ENCODE data around the gene C8G. TPM values are rescaled to one million over a fixed set of nuclear protein-coding genes. Genes with fewer than 3 reads are reported as not detected.
A peak's percentile ranks its signal among the peaks of the same experiment; 100 is the strongest.

The C8G gene
- total RNA-seq, 6 donors from 2014 or later: 1.8 to 4.4 (median 2.1) TPM; not detected in 3

DNA sequence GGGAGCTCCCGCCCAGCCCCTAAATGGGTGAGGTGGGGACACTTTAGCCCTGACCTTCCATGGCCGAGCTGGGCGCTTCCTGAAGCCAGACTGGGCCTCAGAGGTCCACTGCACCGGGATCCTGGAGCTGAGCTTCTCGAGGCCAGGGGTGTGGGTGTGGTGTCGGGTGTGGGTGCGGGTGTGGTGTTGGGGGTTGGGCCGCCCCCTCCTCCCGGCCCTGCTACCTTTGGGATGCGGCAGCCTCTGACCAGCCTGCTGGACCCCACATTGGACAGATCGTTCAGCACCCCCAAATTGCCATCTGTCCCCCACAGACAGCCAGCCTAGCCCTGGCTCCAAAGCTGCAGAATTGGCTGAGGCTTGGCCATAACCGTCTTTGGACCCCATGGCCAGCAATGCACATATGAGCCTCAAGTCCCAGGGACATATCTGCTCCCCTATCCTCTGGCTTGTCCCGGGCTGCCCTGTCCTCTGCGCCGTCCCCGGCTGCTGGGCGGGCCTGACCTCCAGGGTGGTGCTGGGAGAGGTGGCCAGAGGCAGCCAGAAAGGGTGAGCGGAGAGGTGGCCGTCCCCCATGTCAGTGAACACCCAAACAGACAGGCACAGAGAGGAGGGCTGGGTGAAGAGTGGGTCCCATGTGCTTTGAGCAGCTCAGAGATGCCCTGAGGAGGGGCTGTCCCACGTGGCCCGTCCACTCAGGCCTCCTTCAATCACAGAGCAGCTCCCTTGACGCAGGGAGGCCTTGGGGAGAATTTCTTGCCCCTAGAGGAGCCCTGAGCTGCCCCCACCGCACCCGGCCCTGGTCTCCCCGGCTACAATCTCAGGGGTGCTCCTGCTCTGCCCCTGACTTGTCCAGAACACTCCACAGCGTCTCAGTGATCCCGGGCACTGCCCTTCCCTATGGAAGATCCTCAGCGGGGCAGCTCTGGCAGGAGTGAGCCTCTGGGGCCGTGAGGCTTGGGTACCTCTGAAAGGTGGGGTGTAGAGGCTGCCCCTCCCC is 28.9 kb downstream of the C8G start:
- Histone ChIP-seq H3K9me3 (no peaks in the 10 kb centered on the region), H3K36me3 (no peaks in the 10 kb centered on the region), H3K27me3 (no peaks in the 10 kb centered on the region), H3K27ac (peak overlapping the region; percentile 35 to 85 (median 60)), H3K4me1 (peaks cover 33 to 53% (median 40%) of the 10 kb centered on the region in 4 donors), H3K4me3 (no peak overlapping the region)
- 91 to 94% methylated on average over 11 to 26 of the region's 29 CpGs for WGBS, 2 donors
- DNase-seq: peak in 1 of 2 donors; percentile 79
- no peak for TF ChIP-seq EP300 (IDR thresholded peaks at IDR 0.05)
- TF ChIP-seq, protein P1, sequence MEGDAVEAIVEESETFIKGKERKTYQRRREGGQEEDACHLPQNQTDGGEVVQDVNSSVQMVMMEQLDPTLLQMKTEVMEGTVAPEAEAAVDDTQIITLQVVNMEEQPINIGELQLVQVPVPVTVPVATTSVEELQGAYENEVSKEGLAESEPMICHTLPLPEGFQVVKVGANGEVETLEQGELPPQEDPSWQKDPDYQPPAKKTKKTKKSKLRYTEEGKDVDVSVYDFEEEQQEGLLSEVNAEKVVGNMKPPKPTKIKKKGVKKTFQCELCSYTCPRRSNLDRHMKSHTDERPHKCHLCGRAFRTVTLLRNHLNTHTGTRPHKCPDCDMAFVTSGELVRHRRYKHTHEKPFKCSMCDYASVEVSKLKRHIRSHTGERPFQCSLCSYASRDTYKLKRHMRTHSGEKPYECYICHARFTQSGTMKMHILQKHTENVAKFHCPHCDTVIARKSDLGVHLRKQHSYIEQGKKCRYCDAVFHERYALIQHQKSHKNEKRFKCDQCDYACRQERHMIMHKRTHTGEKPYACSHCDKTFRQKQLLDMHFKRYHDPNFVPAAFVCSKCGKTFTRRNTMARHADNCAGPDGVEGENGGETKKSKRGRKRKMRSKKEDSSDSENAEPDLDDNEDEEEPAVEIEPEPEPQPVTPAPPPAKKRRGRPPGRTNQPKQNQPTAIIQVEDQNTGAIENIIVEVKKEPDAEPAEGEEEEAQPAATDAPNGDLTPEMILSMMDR (IDR thresholded peaks at IDR 0.05): no peak
- no peak for TF ChIP-seq POLR2A (IDR thresholded peaks at IDR 0.05)
- TF ChIP-seq POLR2AphosphoS5 (IDR thresholded peaks at IDR 0.05): no peak
- ATAC-seq (ENCODE audit: low FRiP score in 2 of 2): no peak

DNA sequence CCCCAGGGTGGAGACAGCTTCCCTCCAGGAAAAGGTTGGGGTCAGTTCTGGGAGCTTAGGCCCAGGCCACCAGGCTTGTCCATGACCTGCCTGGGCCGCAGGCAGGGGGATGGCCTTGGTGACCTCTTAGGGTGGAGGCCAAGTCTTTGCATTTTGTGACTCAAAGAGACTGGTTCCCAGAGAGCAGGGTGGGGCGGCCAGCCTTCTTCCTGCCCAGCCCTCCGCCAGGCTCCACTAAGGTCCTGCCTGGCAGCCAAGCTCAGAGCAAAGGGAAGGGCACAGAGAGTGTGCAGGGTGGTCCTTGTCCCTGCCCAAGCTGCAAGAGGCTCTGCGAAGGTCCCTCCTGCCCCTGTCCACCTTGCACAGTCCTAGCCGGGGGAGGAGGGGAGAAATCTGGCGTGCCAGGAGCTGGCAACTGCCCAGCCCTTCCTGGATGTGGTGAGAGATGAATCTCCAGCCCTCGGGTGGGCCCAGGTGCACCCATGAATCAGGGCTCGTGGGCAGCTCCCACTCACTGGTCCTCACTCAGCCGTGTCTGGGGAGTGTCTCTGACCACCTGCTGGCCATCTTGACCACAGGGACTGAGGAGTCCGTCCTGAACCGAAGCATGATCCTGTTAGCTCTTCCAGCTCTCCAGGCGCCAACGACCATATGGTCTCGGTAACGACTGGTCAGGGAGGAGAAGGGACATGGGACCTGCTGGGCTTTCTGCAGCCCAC is 29.9 kb downstream of the C8G start:
- peak overlapping the region in 1 of 4 donors; percentile 17 for H3K4me3 ChIP-seq
- ATAC-seq (ENCODE audit: low FRiP score in 2 of 2) (no peak), DNase-seq (peak in 1 of 2 donors; percentile 50)
- H3K4me1 ChIP-seq: peaks cover 33 to 55% (median 43%) of the 10 kb centered on the region in 4 donors
- H3K36me3 ChIP-seq: no peaks in the 10 kb centered on the region
- peak overlapping the region; percentile 42 to 85 (median 73) for H3K27ac ChIP-seq
- TF ChIP-seq, protein P1 (IDR thresholded peaks at IDR 0.05): no peak
- no peak for TF ChIP-seq POLR2A (IDR thresholded peaks at IDR 0.05)
- TF ChIP-seq EP300 (IDR thresholded peaks at IDR 0.05): no peak
- no peak for TF ChIP-seq POLR2AphosphoS5 (IDR thresholded peaks at IDR 0.05)
- H3K9me3 ChIP-seq: no peaks in the 10 kb centered on the region
- H3K27me3 ChIP-seq: no peaks in the 10 kb centered on the region
- WGBS, 2 donors: 58 to 66% methylated on average over 3 to 12 of the region's 15 CpGs

DNA sequence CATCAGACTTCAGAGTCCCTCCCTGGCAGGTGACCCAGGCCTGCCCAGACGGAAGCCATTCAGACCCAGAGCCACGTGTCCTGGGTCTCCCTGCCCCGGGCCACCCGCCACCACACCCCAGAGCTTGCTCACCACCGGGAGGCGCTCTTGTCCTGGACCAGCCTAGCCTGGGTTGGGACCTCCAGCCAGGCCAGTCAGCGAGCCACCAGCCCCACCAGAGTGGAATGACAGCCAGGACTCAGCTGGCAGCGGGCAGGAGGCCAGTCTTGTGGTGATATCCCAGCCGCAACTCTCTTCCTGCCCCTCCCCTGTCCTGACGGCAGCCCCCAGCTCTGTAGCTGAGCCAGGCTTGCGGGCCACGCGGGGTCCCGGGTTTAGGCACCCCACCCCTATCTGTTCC is 30.6 kb downstream of the C8G start:
- H3K9me3 ChIP-seq: no peaks in the 10 kb centered on the region
- no peaks in the 10 kb centered on the region for H3K27me3 ChIP-seq
- no peak for ATAC-seq (ENCODE audit: low FRiP score in 2 of 2)
- no peaks in the 10 kb centered on the region for H3K36me3 ChIP-seq
- H3K4me3 ChIP-seq: peak overlapping the region in 1 of 4 donors; percentile 17
- peaks cover 33 to 56% (median 46%) of the 10 kb centered on the region in 4 donors for H3K4me1 ChIP-seq
- no peak for TF ChIP-seq EP300 (IDR thresholded peaks at IDR 0.05)
- TF ChIP-seq POLR2AphosphoS5 (IDR thresholded peaks at IDR 0.05): peak in 1 of 2 donors; percentile 35
- TF ChIP-seq, protein P1 (IDR thresholded peaks at IDR 0.05): peak in 5 of 6 experiments; percentile 28 to 69 (median 61)
- no peak for TF ChIP-seq POLR2A (IDR thresholded peaks at IDR 0.05)
- peak overlapping the region; percentile 42 to 85 (median 73) for H3K27ac ChIP-seq
- DNase-seq: peak; percentile 52 to 81
- 26 to 40% methylated on average over 5 to 13 of the region's 14 CpGs for WGBS, 2 donors

DNA sequence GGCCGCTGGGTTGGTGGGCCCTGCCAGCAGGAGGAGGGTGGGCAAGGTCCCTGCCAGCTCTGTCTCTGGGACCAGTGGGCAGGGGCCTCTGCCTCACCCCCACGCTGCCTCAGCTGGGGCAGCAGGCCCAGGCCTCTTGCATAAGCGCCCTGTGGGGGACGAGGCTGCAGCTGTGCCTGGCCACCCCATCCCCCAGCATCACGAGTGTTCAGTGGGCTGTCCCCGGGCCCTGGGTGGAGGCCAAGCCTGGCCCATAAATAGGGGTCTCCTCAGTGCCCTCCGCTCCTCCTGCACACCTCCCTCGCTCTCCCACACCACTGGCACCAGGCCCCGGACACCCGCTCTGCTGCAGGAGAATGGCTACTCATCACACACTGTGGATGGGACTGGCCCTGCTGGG is 32.2 kb downstream of the C8G start, which contains the start of gene PTGDS:
PTGDS (plus strand) TSS at position 282 of the 400 bp plus-strand sequence; CDS start at position 357, 75 bp downstream.
- ATAC-seq (ENCODE audit: low FRiP score in 2 of 2) (no peak), DNase-seq (peak in 1 of 2 donors; percentile 84)
- H3K9me3 ChIP-seq: no peaks in the 10 kb centered on the region
- TF ChIP-seq POLR2AphosphoS5 (IDR thresholded peaks at IDR 0.05) (peak in 1 of 2 donors; percentile 18), POLR2A (IDR thresholded peaks at IDR 0.05) (no peak)
- H3K4me3 ChIP-seq: peak within 1 kb of the TSS; percentile 18 to 55 (median 46)
- H3K27me3 ChIP-seq: no peaks in the 10 kb centered on the region
- WGBS, 2 donors: 62 to 73% methylated on average over 6 to 9 of the region's 10 CpGs
- peak within 1 kb of the TSS; percentile 76 to 85 (median 80) for H3K27ac ChIP-seq
- H3K4me1 ChIP-seq: peaks cover 34 to 70% (median 57%) of the 10 kb centered on the region in 4 donors
- H3K36me3 ChIP-seq: no peaks in the 10 kb centered on the region

Measured in upper lobe of left lung (tissue), 6 donors.